ENCODE results near the gene CGRRF1.

Gene CGRRF1

DNA sequence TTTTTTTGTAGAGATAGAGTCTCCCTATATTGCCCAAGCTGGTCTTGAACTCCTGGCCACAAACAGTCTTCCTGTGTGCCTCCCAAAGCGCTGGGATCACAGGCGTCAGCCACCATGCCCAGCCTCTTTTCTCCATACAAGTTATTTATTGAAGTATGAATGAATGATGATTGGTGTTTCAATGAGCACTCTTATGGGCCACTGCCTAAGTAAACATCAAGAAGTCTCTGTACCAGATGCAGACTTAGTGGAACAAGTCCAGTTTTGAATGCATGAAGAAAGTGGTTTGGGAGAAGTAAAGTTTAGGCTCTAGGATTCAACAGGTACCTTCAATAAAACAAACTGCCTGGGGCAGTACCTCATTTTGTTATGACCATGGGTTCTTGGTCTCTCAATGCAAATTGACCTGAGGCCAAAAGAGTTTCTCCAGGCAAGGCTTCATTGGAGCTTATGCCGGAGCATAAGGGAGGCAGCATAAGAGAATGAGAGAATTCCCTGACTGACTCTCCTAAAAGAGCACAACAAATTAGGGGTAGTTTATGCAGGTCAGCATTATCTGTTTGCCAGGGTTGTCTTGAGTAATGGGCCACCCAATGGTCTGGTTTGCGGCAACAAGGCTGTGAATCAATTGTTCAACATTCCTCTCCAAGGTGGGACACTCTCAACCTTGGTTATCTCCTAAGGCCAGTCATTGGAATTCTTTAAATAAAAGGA, 19.8 kb upstream of the CGRRF1 start:
- peak; percentile 19 for DNase-seq (ENCODE audit: low spot score)

DNA sequence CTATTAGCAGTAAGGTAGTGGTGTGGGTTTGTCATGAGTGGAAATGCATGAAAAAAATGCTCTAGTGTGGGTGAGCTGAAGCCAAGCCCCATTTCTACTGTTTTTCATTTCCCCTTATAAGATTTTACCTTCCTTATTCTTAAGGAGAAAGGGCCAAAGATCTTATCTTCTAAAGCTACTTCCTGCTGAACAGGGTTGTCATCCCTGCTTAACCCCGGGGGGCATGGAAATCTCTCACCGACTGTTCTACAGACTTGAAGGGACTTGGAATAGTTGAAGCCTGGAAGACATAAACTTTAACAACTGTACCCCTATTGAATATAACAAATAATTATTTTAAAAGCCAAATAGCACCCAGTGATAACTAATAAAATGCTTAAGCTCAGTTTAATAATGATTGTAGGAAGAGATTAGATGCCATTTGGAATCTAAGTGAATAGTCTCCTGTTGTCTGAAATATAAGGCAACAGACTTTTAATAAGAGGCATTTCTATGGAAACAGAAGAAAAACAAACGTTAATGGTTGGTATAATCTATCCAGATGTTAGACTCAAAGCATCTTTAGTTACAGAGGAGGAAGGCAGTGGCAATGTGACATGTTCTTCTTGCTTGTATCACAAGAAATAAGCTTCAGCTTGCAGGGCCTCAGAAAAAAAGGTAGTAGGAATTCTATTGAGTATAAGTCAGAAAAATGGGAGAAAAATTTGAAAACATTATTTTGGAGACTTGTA, 19.1 kb upstream of the CGRRF1 start:
- DNase-seq (ENCODE audit: low spot score), result no peak

DNA sequence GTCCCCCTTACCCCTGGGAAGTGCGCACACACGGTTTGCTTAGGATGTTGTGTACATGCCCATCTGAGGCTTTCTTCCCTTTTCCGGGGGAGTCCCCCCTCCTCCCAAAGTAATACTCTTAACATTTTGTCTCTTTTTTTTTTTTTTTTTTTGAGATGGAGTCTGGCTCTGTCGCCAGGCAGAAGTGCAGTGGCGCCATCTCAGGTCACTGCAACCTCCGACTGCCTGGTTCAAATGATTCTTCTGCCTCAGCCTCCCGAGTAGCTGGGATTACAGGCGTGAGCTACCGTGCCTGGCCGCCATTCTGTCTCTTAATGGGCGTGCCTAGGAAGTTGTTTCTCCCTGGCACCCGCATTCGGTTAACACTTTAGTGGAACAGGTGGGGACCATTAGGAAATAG, 16.4 kb upstream of the CGRRF1 start:
- DNase-seq (ENCODE audit: low spot score), result no peak

- DNase-seq (ENCODE audit: low spot score), result no peak
These were observed 12.5 kb upstream of the CGRRF1 start for GRCh38 chr14:54497224-54497623.

DNA sequence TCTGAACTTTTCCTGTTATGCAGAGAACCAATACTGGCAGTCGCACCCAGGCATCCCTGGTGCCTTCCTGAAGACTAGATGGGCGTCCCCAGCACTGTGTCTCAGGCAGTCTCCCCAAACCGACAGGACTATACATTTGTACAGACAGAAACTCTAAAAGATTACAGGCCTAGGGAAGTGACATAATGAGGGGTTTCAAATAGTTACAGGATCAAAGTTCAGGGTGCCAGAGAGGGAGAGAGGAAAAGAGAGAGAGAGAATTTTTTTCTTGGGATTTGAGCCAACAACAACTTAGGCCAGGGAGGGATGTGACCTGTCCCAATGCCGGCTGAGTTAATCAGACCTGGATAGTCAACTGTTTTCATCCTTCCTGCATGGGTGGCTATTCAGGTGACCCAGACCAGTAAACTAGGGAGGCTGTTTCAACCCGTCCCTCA, 11.6 kb upstream of the CGRRF1 start:
- DNase-seq (ENCODE audit: low spot score), result peak; percentile 44

GRCh38 chr14:54498579-54498978, 11.1 kb upstream of the CGRRF1 start:
- no peak for DNase-seq (ENCODE audit: low spot score)

DNA sequence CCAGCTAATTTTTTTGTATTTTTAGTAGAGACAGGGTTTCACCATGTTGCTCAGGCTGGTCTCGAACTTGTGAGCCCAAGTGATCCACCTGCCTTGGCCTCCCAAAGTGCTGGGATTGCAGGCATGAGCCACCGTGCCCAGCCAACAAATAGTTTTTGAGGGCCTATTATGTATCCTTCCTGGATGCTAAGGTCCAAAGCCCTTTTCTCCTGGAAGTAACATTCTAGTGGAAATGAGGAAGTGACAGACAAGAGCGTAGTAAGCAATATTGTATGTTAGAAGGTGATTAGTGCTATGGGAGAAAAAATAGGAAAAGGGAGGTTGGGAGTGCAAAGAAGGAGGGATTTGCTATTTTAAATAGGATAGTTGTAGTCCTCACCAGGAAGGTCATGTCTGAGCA, 9.0 kb upstream of the CGRRF1 start:
- no peak for DNase-seq (ENCODE audit: low spot score)

DNA sequence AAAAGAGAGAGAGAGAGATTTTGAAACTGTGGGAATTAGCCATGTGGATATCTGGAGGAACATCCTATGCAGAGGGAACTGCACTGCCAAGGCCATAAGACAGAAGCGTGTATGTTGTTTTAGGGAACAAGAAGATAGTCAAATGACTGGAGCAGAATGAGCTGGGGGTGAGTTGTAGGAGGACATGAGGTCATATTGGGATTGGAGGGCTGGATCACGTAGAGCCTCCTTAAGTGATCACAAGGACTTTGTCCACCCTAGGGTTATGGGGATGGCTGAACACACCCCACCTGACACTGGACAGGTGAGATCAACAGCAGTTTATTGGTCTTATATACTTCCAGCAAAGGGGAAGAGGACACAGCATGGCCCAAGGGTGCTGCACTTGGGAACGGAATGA, 8.2 kb upstream of the CGRRF1 start:
- no peak for DNase-seq (ENCODE audit: low spot score)

DNA sequence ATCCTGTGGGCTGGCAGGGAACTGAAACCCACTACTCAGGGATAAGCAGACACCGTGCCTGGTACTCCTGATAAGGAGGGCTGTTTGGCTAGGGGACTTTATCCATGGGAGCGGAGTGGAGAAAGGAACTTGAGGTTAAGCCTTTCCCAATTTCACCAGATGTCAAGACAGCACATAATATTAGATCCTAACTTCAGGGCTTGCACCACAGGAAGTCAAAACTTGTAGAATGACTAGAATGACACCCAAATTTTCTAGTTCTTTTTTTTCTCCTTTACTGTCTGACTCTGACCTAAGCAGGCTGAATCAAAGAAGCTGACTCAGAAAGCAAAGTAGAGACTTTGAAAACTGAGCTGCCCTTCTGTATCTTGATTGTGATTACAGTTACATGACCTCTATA, 7.1 kb upstream of the CGRRF1 start:
- no peak for DNase-seq (ENCODE audit: low spot score)

DNA sequence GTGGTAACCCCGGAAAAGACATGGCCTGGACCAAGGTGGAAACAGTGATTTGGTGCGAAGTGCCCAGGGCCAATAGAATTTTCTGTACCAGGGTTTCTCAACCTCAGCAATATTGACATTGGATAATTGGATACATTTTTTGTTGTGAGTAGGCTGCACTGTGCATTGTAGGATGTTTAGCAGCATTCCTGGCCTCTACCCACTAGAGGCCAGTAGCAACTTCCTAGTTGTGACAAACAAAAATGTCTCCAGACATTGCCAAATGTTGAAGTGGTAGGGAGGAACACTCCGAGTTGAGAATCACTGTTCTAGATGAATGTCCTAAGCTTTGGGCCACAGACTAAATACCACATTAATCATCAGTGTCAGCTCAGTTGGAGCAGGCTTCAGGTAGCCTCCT, 6.2 kb upstream of the CGRRF1 start:
- peak; percentile 35 for DNase-seq (ENCODE audit: low spot score)

GRCh38 chr14:54512393-54512792, 2.7 kb downstream of the CGRRF1 start:
- no peak for DNase-seq (ENCODE audit: low spot score)

DNA sequence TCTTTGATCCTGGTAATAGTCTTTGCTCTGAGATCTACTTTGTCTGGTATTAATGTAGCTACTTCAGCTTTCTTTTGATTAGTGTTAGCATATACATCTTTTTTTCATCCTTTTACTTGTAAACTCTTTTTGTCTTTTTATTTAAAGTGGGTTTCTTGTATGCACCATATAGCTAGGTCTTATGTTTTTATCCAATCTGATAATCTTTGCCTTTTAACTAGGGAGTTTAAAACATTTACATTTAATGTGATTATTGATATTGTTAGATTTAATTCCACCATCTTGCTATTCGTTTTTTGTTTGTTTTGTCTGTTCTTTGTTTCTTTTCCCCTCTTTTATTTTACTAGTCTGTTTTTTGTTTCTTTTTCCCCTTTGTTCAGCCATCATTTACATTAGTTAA, 6.0 kb downstream of the CGRRF1 start:
- no peak for DNase-seq (ENCODE audit: low spot score)

GRCh38 chr14:54516709-54517108, 7.0 kb downstream of the CGRRF1 start:
- DNase-seq (ENCODE audit: low spot score), result no peak

DNA sequence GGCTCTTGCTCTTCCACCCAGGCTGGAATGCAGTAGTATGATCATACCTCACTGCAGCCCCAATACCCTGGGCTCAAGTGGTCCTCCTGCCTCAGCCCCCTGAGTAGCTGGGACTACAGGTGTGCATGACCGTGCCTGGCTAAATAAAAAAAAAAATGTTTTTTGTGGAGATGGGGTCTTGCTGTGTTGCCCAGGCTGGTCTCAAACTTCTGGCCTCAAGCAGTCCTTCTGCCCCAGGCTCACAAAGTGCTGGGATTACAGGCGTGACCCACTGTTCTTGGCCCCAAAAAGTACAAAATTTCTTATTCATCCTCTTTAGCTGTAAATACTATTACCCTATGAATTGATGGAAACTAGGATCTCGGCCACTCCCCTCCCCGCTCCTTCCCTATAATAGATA, 14.7 kb downstream of the CGRRF1 start:
- DNase-seq (ENCODE audit: low spot score), result no peak

DNA sequence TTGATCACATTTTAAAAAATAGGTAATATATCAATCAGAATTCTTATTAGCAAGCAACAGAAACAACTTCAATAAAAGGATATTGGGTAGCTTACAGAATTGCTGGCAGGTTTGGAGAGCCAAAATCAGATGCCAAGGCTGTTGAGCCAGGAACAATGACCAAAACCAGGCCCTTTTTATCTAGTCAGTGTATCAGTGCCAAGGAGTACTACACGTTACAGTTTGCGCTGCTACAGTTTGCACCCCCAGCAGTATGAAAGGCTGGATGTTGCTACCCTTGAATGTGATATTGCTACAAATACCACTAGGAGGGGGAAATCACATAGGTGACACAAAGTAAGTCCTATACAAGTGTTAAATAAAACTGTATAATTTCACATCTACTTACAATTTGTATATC, 19.3 kb downstream of the CGRRF1 start:
- no peak for DNase-seq (ENCODE audit: low spot score)

- DNase-seq (ENCODE audit: low spot score), result peak; percentile 62
These were observed 20.1 kb downstream of the CGRRF1 start for GRCh38 chr14:54529811-54530210.

GRCh38 chr14:54532111-54533012, 22.7 kb downstream of the CGRRF1 start:
- no peak for DNase-seq (ENCODE audit: low spot score)

DNA sequence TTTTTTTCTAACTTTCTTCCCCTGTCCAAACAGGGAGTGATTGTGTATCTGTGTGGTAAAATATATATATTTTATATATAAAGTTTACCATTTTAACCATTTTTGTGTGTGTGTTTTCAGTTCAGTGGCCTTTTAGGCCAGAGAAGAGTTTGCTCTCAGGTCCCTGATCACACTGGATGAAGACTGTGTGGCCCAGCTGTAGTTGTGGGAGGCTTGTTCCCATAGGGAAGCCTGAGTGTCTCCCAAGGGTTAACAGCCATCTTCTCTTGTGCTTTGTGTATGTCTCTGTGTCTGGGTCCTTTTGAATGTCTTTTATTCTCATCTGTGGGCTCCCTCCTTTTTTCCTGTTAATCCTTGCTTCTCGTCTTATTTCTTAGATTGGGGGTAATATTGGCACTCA, 23.4 kb downstream of the CGRRF1 start:
- no peak for DNase-seq (ENCODE audit: low spot score)

- no peak for DNase-seq (ENCODE audit: low spot score)
These were observed 25.4 kb downstream of the CGRRF1 start for GRCh38 chr14:54535126-54535525.

DNA sequence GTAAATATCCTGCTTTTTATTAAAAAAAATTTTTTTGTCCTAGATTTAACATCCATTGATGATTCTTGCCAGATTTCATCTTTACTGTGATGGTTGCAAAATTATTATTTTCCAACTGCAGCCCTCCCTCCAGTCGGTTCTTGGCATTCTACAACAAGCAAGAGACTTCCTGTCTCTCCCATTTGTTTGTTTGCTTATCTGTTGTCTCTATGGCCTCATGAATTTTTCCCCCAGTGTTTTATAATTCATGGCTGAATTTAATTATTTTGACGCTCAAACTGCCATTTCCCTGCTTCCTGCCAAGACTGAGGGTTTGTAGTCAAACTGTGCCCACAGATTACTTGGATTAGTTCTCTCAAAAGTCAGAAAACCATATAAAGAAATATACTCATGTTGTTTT, 25.9 kb downstream of the CGRRF1 start:
- DNase-seq (ENCODE audit: low spot score), result no peak

GRCh38 chr14:54537651-54538050, 27.9 kb downstream of the CGRRF1 start:
- no peak for DNase-seq (ENCODE audit: low spot score)

DNA sequence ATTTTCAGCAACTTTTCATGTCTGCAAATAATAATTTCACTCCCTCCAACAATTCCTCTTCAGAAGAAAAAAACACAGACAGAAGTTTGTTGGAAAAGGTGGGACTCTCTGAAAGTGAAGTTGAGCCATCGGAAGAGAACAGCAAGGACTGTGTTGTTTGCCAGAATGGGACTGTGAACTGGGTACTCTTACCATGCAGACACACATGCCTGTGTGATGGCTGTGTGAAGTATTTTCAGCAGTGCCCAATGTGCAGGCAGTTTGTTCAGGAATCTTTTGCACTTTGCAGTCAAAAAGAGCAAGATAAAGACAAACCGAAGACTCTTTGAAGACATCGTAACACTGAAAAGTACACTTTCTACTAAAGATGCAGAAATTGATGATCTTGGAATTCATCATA, 28.3 kb downstream of the CGRRF1 start:
- DNase-seq (ENCODE audit: low spot score), result no peak

DNA sequence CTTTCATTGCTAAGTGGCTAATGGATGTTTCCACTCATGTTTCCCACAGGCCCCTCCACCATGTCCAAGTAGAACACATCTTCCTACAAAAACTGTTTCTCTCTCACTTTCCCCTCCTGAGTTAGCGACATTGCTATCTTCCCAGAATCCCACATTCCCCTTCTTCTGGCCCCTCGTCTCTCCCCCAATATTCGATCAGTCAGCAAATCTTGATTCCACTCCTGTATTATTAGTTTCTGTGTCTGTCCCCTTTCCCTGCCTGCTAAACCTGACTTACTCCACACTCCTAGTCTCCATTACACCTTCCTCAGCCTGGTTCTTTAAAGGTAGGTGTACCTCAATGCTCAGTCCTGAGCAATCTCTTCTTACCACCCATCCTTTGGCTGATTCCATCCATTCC, 37.9 kb downstream of the CGRRF1 start:
- no peak for DNase-seq (ENCODE audit: low spot score)

Data from kidney tubule cell (primary cell).